Smooth muscle cell of trachea (primary cell): ENCODE measurements around the gene PLD1. TPM values are rescaled to one million over a fixed set of nuclear protein-coding genes. Genes with fewer than 3 reads are reported as not detected.

Experiments used
- total RNA-seq: library from RNA; depleted of rRNA; stranded (reverse); fragments of >200 nt; gene quantifications from 2 replicates; pipeline ENCODE4 v1.2.1, GENCODE V29; 2014

The PLD1 gene
- total RNA-seq: 17.6 and 24.1 TPM in 2 replicates

GRCh38 chr3:171809861-171810628 is at the start of gene PLD1:
Gene PLD1, minus strand, starts transcription at chr3:171810483. Its CDS starts 72,432 bp downstream, at chr3:171738051.

DNA sequence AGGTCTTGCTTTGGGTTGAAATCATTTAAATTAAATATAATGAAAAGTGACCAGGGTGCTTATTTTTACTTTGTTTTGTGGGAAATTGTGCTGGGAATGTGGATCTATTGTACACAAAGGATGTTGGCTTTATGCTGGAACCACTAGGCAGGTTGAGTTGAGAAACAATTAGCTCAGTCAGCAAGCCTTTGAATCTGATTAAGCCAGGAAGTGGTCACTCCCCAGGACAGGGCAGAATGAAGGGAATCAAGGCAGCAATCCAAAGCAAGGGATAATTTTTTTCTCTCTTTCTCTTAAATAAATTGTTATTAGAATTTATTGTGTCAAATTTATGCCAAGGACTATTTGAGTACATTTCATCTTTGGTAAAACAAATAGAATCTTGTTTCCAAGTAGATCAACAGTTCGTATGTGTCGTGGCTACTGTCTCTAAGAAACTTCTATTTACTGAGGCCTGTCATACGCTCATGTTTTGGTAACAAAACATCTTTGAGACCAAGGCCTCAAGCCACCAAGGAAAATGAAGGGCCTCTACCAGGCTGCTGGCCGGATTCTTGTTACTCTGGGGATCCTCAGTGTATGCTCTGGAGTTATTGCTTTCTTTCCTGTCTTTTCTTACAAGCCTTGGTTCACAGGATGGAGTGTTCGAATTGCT is 32.7 kb upstream of the PLD1 start, which contains the start of gene TMEM212:
Gene TMEM212 (plus strand): TSS at position 486 of the 655 bp plus-strand sequence. CDS start 35 bp downstream, at position 521.

Other genes with a start within 250 kb of the PLD1 start
- gene TMEM212, start 32.9 kb upstream of the PLD1 start, total RNA-seq: not detected in 2 replicates
- gene FNDC3B, start 229.1 kb upstream of the PLD1 start, total RNA-seq: 83.2 and 85.7 TPM in 2 replicates